ENCODE data around the gene PNPLA6. TPM values are rescaled to one million over a fixed set of nuclear protein-coding genes. Genes with fewer than 3 reads are reported as not detected.

PNPLA6 gene
- total and polyA plus RNA-seq, 2 of the 4 experiments (the other 2 are of a cell fraction), result 17.9 to 52.7 TPM

- Histone ChIP-seq H3K4me3 (ENCODE audit: insufficient read depth, low read depth, low read length) (no peak overlapping the region), H2BK5ac (ENCODE audit: low read depth, low read length, poor library complexity, severe bottlenecking) (no peak overlapping the region), H2AK9ac (replicated peaks; ENCODE audit: low read depth, low read length, poor library complexity) (no peak overlapping the region), H3K4me1 (ENCODE audit: control insufficient read depth, insufficient read depth, low read length) (peaks cover 3% of the 10 kb centered on the region; the same call in 1 of the 2 replicates), H3K4ac (ENCODE audit: low read depth, low read length) (no peak overlapping the region), H2BK15ac (ENCODE audit: low read depth, low read length) (no peak overlapping the region), H3K4me2 (ENCODE audit: low read depth, low read length) (no peak overlapping the region), H2BK20ac (ENCODE audit: low read depth, low read length) (no peak overlapping the region), H4K8ac (ENCODE audit: low read depth in 2 of 2, low read length in 2 of 2) (no peak overlapping the region), H4K91ac (ENCODE audit: insufficient read depth, low read depth, low read length) (no peak overlapping the region), H2BK120ac (ENCODE audit: low read depth, low read length) (no peak overlapping the region), H3K9ac (ENCODE audit: low read depth, low read length) (no peak overlapping the region), H4K20me1 (ENCODE audit: insufficient read depth, low read length) (no peaks in the 10 kb centered on the region), H3K27me3 (ENCODE audit: control insufficient read depth, insufficient read depth, low read length) (peaks cover 13% of the 10 kb centered on the region), H3K14ac (replicated peaks; ENCODE audit: low read depth, low read length) (no peak overlapping the region), H3K56ac (ENCODE audit: extremely low read depth, insufficient read depth, low read length) (no peak overlapping the region), H3K23ac (ENCODE audit: low read depth, low read length) (no peak overlapping the region), H3K27ac (ENCODE audit: insufficient read depth, low read length) (no peak overlapping the region), H3K9me3 (ENCODE audit: control insufficient read depth, insufficient read depth, low read length) (no peaks in the 10 kb centered on the region), H3K9me1 (ENCODE audit: insufficient read depth, low read length) (no peaks in the 10 kb centered on the region), H3K79me1 (ENCODE audit: low read depth in 1 of 2, low read length in 2 of 2) (no peaks in the 10 kb centered on the region), H4K5ac (ENCODE audit: low read depth, low read length) (no peak overlapping the region), H2AK5ac (ENCODE audit: low read depth, low read length) (no peak overlapping the region), H3K36me3 (ENCODE audit: control insufficient read depth, insufficient read depth, low read length) (no peaks in the 10 kb centered on the region), H3K18ac (ENCODE audit: low read depth, low read length) (no peak overlapping the region), H2AFZ (replicated peaks; ENCODE audit: low read length, poor library complexity) (peak overlapping the region; percentile 78)
- WGBS, 2 experiments (ENCODE audit: extremely low coverage in 2 of 2, insufficient read length in 1 of 2), result 24% methylated on average over 10 of the region's 20 CpGs; no CpG with 5 or more reads in 1 of the 2 experiments
- ATAC-seq (ENCODE audit: low read depth), result peak; percentile 68
- peak; percentile 48 for DNase-seq
- ChIA-PET POLR2A (ENCODE audit: unreplicated experiment) (interaction anchor here (0.6 kb wide), 1 partner anchor 414 kb away, joined by 3 read pairs; no protein-coding TSS in a partner anchor), CTCF (interaction anchor here (1.0 kb wide), 1 partner anchor 10 kb away, joined by 6 read pairs; a partner anchor contains a TSS)
- dilution Hi-C loops (cut with HindIII; ENCODE audit: low sequenced_read_pairs, unreplicated experiment), result no loop called here
- in situ Hi-C loops (cut with MboI; ENCODE audit: low sequenced_read_pairs), result no loop called here
- no TSS peak for BruUV-seq (replicated peaks)
- TF ChIP-seq MAZ (IDR thresholded peaks at IDR 0.05; ENCODE audit: borderline replicate concordance, low read depth, low read length) (no peak), CEBPB (IDR thresholded peaks at IDR 0.05; ENCODE audit: low read depth, low read length) (no peak), RCOR1 (IDR thresholded peaks at IDR 0.05; ENCODE audit: insufficient replicate concordance, low read length) (no peak), USF2 (IDR thresholded peaks at IDR 0.05; ENCODE audit: low read depth, low read length) (no peak), ELK1 (IDR thresholded peaks at IDR 0.05; ENCODE audit: borderline replicate concordance, low read depth, low read length) (no peak), CHD1 (IDR thresholded peaks at IDR 0.05; ENCODE audit: low read depth, low read length) (no peak), RAD21 (IDR thresholded peaks at IDR 0.05; ENCODE audit: low read length) (no peak), SMC3 (IDR thresholded peaks at IDR 0.05; ENCODE audit: low read depth, low read length) (no peak), CTCF (conservative IDR thresholded peaks at IDR 0.05; ENCODE audit: low read depth, low read length) (no peak), NFE2L2 (IDR thresholded peaks at IDR 0.05; ENCODE audit: low read depth, low read length) (no peak), POLR2A (IDR thresholded peaks at IDR 0.05; ENCODE audit: low read depth, low read length) (no peak), MXI1 (IDR thresholded peaks at IDR 0.05; ENCODE audit: borderline replicate concordance, low read depth, low read length) (no peak), MAFK (IDR thresholded peaks at IDR 0.05; ENCODE audit: low read depth, low read length) (no peak), BHLHE40 (IDR thresholded peaks at IDR 0.05; ENCODE audit: low read depth, low read length) (no peak)
- intact Hi-C loops (cut with micrococcal nuclease), result no loop called here
These were observed 28.9 kb upstream of the PNPLA6 start for GRCh38 chr19:7506385-7507328.
